NCI-H187 treated with DMSO at 0.1 percent for 48 hours (cell line): ENCODE data around the gene PLCB1.
"Not testable (repeated sequence)": the region's sequence is repeated elsewhere in the genome, so short reads cannot be mapped to it uniquely, and the experiment has no call there.

Experiments used
- DNase-seq: peaks from one replicate; lab custom pipeline; 2025; lab: John Stamatoyannopoulos, UW

Gene PLCB1

GRCh38 chr20:8131598-8132483 is at the start of gene PLCB1:
TSS of gene PLCB1 (plus strand) at chr20:8132266. CDS start at chr20:8132652, 386 bp downstream.
- peak; percentile 46 for DNase-seq

GRCh38 chr20:8082989-8083388 is 49.1 kb upstream of the PLCB1 start:
- DNase-seq: peak; percentile 82

GRCh38 chr20:8089668-8090067 is 42.4 kb upstream of the PLCB1 start:
- no peak for DNase-seq

- DNase-seq: no peak
These were observed 37.6 kb upstream of the PLCB1 start for GRCh38 chr20:8094415-8094818.

- DNase-seq: no peak
These were observed 37.2 kb upstream of the PLCB1 start for GRCh38 chr20:8094850-8095249.

GRCh38 chr20:8095648-8096572 is 36.2 kb upstream of the PLCB1 start:
- DNase-seq: no peak

- no peak for DNase-seq
These were observed 34.8 kb upstream of the PLCB1 start for GRCh38 chr20:8097307-8097706.

GRCh38 chr20:8104252-8104651 is 27.8 kb upstream of the PLCB1 start:
- no peak for DNase-seq

GRCh38 chr20:8114612-8115011 is 17.5 kb upstream of the PLCB1 start:
- not testable (repeated sequence) for DNase-seq

GRCh38 chr20:8115436-8115835 is 16.6 kb upstream of the PLCB1 start:
- DNase-seq: no peak

GRCh38 chr20:8116067-8116811 is 15.8 kb upstream of the PLCB1 start:
- no peak for DNase-seq

GRCh38 chr20:8117636-8118035 is 14.4 kb upstream of the PLCB1 start:
- DNase-seq: no peak

GRCh38 chr20:8118039-8118438 is 14.0 kb upstream of the PLCB1 start:
- DNase-seq: no peak

- DNase-seq: no peak
These were observed 13.3 kb upstream of the PLCB1 start for GRCh38 chr20:8118760-8119159.

GRCh38 chr20:8121666-8122065 is 10.4 kb upstream of the PLCB1 start:
- no peak for DNase-seq

- no peak for DNase-seq
These were observed 7.4 kb upstream of the PLCB1 start for GRCh38 chr20:8124639-8125038.

GRCh38 chr20:8126181-8126580 is 5.9 kb upstream of the PLCB1 start:
- no peak for DNase-seq

GRCh38 chr20:8126841-8127378 is 5.2 kb upstream of the PLCB1 start:
- DNase-seq: no peak

- DNase-seq: no peak
These were observed 4.4 kb upstream of the PLCB1 start for GRCh38 chr20:8127553-8128255.

- DNase-seq: no peak
These were observed 3.6 kb upstream of the PLCB1 start for GRCh38 chr20:8128291-8129060.
